Stimulated activated CD8-positive, alpha-beta memory T cell treated with anti-CD3 and anti-CD28 coated beads, Interleukin-15, amount 100 ng/mL, for 24 hours (primary cell): ENCODE measurements around the gene IQGAP2.

Experiments used
- DNase-seq: peaks from one replicate; pipeline ENCODE4 v3.0.0-alpha.2; 2020; ENCODE audit warnings: low read depth

Gene IQGAP2

DNA sequence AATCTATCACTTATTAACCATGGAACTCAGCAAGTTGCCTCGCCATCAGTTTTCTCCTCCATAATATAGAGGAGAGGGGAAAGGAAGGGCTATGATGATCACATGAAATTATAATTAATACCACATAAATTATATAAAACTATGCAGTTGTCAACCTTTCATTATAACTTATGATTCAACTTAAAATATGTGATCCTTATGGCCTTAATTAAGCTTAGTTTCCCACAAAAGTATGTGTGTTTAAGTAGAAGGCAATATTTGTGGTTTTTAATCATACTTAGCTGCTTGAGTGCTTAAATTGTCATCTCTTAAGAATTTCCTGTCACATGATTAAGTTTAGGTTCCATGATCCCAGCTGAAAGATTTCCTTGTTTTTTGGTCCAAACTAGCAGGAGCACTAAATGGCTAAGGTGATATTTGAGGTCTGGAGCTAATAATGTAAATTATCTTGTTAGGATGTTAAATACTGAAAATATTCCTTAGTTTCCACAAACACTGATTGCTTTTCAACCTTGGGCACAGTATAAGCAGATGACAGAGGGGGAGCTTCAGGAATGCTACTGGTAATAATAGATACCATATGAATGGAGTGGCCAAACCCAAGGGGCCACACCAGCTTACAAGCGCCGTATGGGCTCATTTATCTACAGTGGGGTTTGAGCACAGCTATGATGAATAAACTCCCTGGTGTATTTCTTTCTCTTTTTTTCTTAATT, 286.4 kb downstream of the IQGAP2 start:
- no peak for DNase-seq

- no peak for DNase-seq
Observed at GRCh38 chr5:76690037-76690679, 287.1 kb downstream of the IQGAP2 start.

DNA sequence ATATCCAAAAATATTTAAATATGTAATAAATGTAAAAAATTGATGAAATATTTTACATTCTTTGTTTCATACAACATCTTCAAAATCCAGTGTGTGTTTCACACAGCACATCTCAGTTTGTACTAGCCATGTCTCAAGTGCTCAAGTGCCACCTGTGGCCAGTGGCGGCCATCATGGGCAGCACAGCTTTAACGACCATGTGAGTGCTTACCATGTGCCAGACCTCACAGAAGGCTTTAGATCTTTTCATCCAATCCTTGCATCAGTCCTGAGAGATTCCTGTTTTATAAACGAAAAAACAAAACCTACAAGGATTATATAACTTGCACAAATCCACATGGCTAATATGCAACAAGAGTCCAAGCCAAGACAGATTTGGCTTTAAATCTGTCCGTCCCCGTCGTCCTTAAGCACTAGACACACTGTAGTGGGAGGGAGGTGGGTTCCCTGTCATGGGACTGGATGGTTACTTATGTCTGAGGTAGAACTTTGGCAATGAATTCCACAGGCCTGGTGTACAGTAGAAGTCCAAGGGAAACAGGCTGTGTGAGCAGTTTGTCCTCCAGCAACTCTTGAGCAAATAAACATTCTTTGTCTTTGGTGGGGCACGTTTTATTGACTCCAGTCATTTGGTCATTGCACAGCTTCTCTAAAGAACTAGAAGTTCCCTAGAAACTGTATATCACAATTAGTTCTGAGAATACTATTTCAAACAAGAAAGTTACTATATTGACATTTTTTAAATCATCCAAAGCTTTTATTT, 287.8 kb downstream of the IQGAP2 start:
- DNase-seq, result no peak

- DNase-seq, result no peak
Observed at GRCh38 chr5:76691467-76692273, 288.6 kb downstream of the IQGAP2 start.

DNA sequence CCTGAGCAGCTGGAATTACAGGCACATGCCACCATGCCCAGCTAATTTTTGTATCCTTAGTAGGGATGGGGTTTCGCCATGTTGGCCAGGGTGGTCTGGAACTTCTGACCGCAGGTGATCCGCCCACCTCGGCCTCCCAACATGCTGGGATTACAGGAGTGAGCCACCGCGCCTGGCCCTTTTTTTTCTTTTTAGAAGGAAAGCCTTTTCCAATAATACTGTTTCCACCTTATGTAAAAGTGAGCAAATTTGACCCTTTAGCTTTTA, 289.1 kb downstream of the IQGAP2 start:
- DNase-seq, result no peak

DNA sequence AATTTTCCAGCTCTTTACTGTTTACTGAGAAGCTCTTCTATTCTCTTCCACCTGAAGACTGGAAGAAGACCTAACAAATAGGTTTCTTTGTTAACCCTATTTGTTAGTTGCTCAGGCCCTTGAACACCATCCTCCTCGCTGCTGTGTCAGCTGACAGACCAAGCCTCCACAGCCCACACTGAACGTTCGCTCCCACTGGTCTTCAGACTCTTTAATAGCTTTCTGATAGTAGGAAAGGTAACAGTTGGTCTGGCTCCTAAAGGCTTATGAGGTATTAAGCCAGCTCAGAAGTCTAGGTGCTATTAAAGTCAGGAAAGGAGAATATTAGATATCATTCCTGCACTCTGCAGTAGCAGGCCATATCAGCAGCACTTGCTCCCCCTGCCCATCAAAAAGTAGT, 289.6 kb downstream of the IQGAP2 start:
- DNase-seq, result no peak

- DNase-seq, result no peak
Observed at GRCh38 chr5:76693141-76693540, 290.1 kb downstream of the IQGAP2 start.

- no peak for DNase-seq
Observed at GRCh38 chr5:76694317-76694716, 291.2 kb downstream of the IQGAP2 start.

DNA sequence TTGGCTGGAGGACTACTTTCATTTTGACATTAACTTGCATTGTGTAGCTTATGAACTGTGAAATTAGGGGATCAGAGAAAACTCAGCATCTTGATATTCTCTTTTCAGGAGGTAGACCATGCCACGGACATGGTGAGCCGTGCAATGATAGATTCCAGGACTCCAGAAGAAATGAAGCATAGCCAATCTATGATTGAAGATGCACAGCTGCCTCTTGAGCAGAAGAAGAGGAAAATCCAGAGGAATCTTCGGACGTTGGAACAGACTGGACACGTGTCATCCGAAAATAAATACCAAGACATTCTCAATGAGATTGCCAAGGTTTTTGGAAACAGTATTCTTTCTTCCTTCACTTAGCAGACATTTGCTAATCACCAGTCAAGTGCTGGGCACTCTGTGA, 292.3 kb downstream of the IQGAP2 start:
- DNase-seq, result no peak

DNA sequence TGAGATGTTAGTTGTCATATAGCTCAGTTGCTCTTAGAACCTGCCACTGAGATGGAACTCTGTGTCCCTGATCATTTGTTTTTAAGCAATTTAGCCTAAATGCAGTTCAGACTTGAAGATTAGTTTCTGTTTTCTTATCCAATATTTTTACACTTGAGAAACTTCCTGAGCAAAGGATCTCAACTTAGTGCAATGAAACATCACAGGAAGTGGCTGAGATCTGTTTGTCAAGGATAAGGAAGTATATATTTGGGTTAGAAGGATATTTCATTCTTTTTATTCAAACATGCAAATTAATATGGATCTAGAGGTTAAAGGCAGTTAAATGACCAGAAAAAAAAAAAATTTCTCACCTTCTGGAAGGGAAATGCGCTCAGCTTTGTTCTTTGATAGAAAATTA, 293.2 kb downstream of the IQGAP2 start:
- no peak for DNase-seq

DNA sequence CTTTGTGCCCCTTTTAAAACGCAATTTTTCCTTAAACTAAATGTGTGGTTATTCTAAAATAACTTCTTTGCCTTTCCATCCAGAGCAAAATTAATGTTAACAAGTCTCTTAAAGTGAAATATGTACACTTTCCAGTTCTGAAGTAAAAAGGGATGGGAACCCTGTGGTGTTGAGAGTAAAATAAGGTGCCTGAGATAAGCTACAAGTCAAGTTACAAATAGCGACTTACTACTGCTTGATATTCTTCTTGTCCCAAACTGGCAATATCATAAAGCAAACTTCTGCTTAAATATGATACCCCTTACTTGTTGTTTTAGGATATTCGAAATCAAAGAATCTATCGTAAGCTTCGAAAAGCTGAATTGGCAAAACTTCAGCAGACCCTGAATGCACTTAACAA, 294.6 kb downstream of the IQGAP2 start:
- no peak for DNase-seq

- DNase-seq, result no peak
Observed at GRCh38 chr5:76700571-76700970, 297.5 kb downstream of the IQGAP2 start.

DNA sequence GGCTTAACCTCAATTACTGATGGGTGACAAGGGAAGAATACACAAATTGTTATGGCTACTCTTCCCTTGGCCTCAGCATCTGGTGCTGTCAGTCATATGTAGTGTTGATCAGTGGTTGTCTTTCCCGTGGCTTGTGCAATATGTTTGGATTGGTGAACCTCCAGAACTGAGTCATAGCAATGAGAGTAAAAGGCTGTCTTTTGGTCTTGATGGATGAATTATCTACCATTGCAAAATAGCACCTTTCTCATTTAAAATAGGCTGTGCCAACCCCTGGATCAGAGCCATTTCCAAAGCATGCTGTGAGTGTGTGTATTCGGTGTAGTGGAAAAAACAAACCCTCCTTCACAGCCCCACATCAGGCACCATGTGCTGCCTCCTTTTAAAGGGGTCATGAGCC, 298.2 kb downstream of the IQGAP2 start:
- DNase-seq, result no peak

- DNase-seq, result no peak
Observed at GRCh38 chr5:76703707-76704106, 300.6 kb downstream of the IQGAP2 start.

GRCh38 chr5:76704131-76704663, 301.1 kb downstream of the IQGAP2 start:
- DNase-seq, result no peak

DNA sequence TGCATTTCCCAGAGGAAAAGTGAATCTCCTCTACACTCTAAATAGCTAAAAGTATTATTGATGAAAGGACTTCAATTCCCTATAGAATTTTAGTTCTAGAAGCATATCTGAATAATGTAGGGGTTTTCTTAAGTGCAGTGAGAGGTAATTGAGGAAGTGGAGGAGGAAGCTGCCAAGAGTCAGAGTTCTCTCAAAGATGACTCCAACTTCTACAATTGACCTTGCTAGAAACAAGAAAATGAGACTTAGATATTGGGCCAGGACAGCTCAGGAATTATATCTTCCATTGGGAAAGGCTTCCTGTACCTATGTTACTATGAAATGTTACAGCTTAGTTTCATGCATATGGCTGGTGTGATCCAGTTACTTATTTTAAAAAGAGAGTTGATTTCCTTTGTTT, 302.5 kb downstream of the IQGAP2 start:
- DNase-seq, result no peak

DNA sequence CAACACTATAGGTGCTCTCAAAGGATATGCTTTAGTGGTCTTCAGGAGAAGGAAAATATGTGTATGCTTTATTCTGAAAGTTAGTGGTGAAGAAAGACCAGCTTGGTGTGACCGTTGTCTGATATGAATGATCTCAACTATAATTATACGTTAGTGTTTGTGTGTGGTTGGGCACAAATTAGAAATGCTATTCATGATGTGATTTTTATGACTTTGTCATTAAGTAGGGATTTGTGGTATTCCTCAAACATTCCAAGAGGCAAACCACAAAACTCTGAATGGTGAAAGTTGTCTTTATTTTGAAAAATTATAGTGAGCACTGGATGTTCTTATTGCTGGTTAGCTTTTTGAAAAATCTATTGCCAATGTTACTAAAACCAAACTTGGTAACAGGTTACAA, 306.7 kb downstream of the IQGAP2 start:
- DNase-seq, result no peak

DNA sequence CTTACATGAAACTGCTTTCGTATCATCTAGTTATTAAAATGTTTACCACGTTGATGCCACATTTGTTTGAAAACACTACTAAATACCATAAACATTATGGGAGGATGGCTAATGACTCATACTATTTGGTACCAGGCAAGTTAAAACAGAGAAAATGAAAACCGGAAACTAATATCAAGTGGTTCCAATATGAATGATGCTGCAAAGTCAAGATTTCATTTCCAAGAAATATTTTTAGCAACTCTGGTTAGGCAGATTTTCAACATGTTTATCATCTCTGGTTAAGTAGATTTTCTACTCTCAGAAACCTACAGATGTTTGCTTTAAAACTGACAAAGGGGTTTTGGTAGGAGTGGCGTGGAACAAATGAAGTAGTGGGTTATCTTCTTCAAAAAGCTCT, 307.9 kb downstream of the IQGAP2 start:
- DNase-seq, result no peak

- no peak for DNase-seq
Observed at GRCh38 chr5:76714751-76715485, 311.8 kb downstream of the IQGAP2 start.

DNA sequence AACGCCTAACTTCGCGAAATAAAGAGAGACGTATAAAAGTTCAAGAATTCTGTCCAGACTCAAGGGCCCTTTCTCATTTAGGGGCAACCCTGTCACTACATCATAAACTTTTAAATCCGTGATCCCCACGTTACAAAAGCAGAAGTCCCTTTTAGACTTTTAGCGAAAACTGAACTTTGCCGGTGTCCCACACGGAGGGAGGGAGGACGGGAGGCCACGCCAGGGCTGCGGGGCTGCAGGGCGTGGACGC, 312.3 kb downstream of the IQGAP2 start:
- DNase-seq, result no peak

DNA sequence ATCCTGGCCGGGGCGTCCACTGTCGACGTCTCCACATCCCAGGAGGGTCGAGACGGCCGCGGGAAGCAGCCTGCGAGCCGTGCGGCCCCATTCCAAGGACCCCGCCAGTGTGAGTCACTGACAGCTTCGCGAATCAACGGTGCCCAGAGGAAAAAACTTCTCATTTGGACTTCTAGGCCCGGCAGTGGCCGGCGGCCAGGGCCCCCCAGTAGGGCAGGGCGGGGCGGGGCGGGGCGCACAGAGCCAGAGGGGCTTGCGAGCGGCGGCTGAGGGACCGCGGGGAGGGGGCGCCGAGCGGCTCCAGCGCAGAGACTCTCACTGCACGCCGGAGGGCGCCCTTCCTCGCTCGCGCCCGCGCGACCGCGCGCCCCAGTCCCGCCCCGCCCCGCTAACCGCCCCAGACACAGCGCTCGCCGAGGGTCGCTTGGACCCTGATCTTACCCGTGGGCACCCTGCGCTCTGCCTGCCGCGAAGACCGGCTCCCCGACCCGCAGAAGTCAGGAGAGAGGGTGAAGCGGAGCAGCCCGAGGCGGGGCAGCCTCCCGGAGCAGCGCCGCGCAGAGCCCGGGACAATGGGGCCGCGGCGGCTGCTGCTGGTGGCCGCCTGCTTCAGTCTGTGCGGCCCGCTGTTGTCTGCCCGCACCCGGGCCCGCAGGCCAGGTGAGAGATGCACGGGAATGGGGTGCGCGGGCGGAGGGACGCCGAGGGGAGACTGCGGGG, 312.8 kb downstream of the IQGAP2 start, which contains the start of gene F2R:
F2R (plus strand) TSS at position 391 of the 720 bp plus-strand sequence; CDS start at position 573, 182 bp downstream.
- no peak for DNase-seq
